ENCODE measurements around the gene RASSF5.

DNA sequence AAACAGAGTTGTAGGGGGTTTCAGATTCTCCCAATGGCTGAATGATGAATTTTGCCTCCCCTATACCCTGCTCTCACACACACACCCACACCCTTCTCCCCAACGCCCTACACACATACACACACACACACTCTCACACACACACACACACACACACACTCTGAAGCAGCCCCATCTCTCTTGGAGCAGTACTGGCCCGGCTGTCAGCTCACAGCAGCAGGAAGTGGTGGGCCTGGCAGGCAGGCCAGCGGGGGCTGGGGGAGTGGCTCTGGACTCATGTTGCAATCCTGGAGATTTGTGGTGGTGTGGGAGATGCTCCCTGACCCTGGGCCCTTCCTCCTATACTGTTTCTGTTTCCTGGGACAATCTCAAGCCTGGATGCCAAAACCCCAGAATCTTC lies 34.9 kb upstream of the RASSF5 start:
- TF ChIP-seq, protein P1, sequence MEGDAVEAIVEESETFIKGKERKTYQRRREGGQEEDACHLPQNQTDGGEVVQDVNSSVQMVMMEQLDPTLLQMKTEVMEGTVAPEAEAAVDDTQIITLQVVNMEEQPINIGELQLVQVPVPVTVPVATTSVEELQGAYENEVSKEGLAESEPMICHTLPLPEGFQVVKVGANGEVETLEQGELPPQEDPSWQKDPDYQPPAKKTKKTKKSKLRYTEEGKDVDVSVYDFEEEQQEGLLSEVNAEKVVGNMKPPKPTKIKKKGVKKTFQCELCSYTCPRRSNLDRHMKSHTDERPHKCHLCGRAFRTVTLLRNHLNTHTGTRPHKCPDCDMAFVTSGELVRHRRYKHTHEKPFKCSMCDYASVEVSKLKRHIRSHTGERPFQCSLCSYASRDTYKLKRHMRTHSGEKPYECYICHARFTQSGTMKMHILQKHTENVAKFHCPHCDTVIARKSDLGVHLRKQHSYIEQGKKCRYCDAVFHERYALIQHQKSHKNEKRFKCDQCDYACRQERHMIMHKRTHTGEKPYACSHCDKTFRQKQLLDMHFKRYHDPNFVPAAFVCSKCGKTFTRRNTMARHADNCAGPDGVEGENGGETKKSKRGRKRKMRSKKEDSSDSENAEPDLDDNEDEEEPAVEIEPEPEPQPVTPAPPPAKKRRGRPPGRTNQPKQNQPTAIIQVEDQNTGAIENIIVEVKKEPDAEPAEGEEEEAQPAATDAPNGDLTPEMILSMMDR (conservative IDR thresholded peaks at IDR 0.05): no peak
- no peak for TF ChIP-seq EZH2 (IDR thresholded peaks at IDR 0.05; ENCODE audit: low read depth)

Data from PC-9 (cell line).